Stimulated activated CD8-positive, alpha-beta memory T cell treated with anti-CD3 and anti-CD28 coated beads, Interleukin-4, amount 100 ng/mL, for 4 hours (primary cell): ENCODE data around the gene SAA4.
"Not testable (repeated sequence)": the region's sequence is repeated elsewhere in the genome, so short reads cannot be mapped to it uniquely, and the experiment has no call there.

Experiments
- DNase-seq, 2 donors: peaks; one replicate each; pipeline ENCODE4 v3.0.0-alpha.2; 2020; ENCODE audit warnings: low read depth in 2 of 2, low spot score in 1 of 2

Gene SAA4

GRCh38 chr11:18191376-18191775 is 45.2 kb downstream of the SAA4 start:
- DNase-seq, result no peak

GRCh38 chr11:18189476-18190245 is 46.9 kb downstream of the SAA4 start:
- not testable (repeated sequence) for DNase-seq

- no peak for DNase-seq
These were observed 47.8 kb downstream of the SAA4 start for GRCh38 chr11:18188796-18189195.
